Keratinocyte (primary cell): Measurements from ENCODE around the gene AGER. TPM values are rescaled to one million over a fixed set of nuclear protein-coding genes. Genes with fewer than 3 reads are reported as not detected.

Experiments used
- DNase-seq: peaks from one replicate; pipeline ENCODE4 v3.0.0-alpha.2; 2011; ENCODE audit warnings: low read depth, missing footprints, low spot score
- FAIRE-seq: peaks from 2 replicates; lab custom pipeline; 2011; peaks lifted over from hg19 to GRCh38; lab: Jason Lieb, UNC
- H2AFZ ChIP-seq: 2 replicates; pipeline ENCODE4 v1.6.0; 2012; ENCODE audit warnings: low read length, control low read depth, inconsistent platforms; ENCODE audit not compliant: control insufficient read depth
- H3K27ac ChIP-seq: 2 replicates; pipeline ENCODE4 v1.5.1; 2011; ENCODE audit warnings: low read length; ENCODE audit not compliant: control insufficient read depth, insufficient read depth
- H3K27me3 ChIP-seq: 3 replicates; pipeline ENCODE4 v1.6.0; 2011; ENCODE audit warnings: low read length; ENCODE audit not compliant: control insufficient read depth, insufficient read depth; ENCODE audit errors: extremely low read depth
- H3K36me3 ChIP-seq, 2 experiments: 2 replicates in 1 of 2; 3 replicates in 1 of 2; pipeline ENCODE4 v1.5.1; 2011; ENCODE audit warnings: low read length in 2 of 2, mild to moderate bottlenecking in 1 of 2; ENCODE audit not compliant: control insufficient read depth in 2 of 2, insufficient read depth in 2 of 2; ENCODE audit errors: extremely low read depth in 1 of 2
- H3K4me1 ChIP-seq: 3 replicates; pipeline ENCODE4 v1.5.1; 2011; ENCODE audit warnings: low read length; ENCODE audit not compliant: control insufficient read depth, insufficient read depth; ENCODE audit errors: extremely low read depth
- H3K4me2 ChIP-seq: 3 replicates; pipeline ENCODE4 v1.6.0; 2011; ENCODE audit warnings: low read depth, low read length; ENCODE audit not compliant: control insufficient read depth, insufficient read depth; ENCODE audit errors: extremely low read depth
- H3K4me3 ChIP-seq, 3 experiments: fragments of 200-600 bp in 1 of 3; sonication (generic) in 1 of 3; 2 replicates in 2 of 3; 3 replicates in 1 of 3; pipeline ENCODE4 v1.5.1; 2011 to 2016; ENCODE audit warnings: low read length in 3 of 3, mild to moderate bottlenecking in 3 of 3, control low read depth in 2 of 3, inconsistent platforms in 1 of 3, low read depth in 1 of 3, mixed read lengths in 1 of 3, mixed run types in 1 of 3, moderate library complexity in 1 of 3; ENCODE audit not compliant: control insufficient read depth in 2 of 3, insufficient read depth in 2 of 3; ENCODE audit errors: extremely low read depth in 1 of 3
- H3K79me2 ChIP-seq: 2 replicates; pipeline ENCODE4 v1.6.0; 2012; ENCODE audit warnings: low read length; ENCODE audit not compliant: control insufficient read depth, insufficient read depth
- H3K9ac ChIP-seq: 3 replicates; pipeline ENCODE4 v1.6.0; 2011; ENCODE audit warnings: low read length; ENCODE audit not compliant: control insufficient read depth, insufficient read depth; ENCODE audit errors: extremely low read depth
- H3K9me1 ChIP-seq: 3 replicates; pipeline ENCODE4 v1.6.0; 2011; ENCODE audit warnings: low read length; ENCODE audit not compliant: control insufficient read depth, insufficient read depth; ENCODE audit errors: extremely low read depth
- H3K9me3 ChIP-seq: 2 replicates; pipeline ENCODE4 v1.5.1; 2012; ENCODE audit warnings: low read depth, low read length; ENCODE audit not compliant: control insufficient read depth
- H4K20me1 ChIP-seq: 3 replicates; pipeline ENCODE4 v1.6.0; 2011; ENCODE audit warnings: low read length; ENCODE audit not compliant: control insufficient read depth, insufficient read depth; ENCODE audit errors: extremely low read depth
- CTCF ChIP-seq, 3 experiments: IDR thresholded peaks in 1 of 3; conservative IDR thresholded peaks in 1 of 3; optimal IDR thresholded peaks in 1 of 3; 2 replicates in 2 of 3; 3 replicates in 1 of 3; pipeline versions ENCODE3 to v1.5.1; 2011; ENCODE audit warnings: low read length in 3 of 3, mild to moderate bottlenecking in 3 of 3, moderate library complexity in 2 of 3, control low read depth in 1 of 3, inconsistent platforms in 1 of 3; ENCODE audit not compliant: insufficient read depth in 2 of 3; ENCODE audit errors: extremely low read depth in 1 of 3
- EZH2 ChIP-seq: IDR thresholded peaks from one replicate; pipeline ENCODE4 v1.6.1; 2012; ENCODE audit warnings: inconsistent platforms, mild to moderate bottlenecking, low read length, moderate library complexity
- dilution Hi-C: fragments of 300-500 bp; cut with MboI; formaldehyde crosslinking; loops from one replicate; pipeline ENCODE4 v1.7.0; 2020; ENCODE audit warnings: low sequenced_read_pairs; ENCODE audit not compliant: extremely low pct_ligation_motif_present
- polyA plus RNA-seq, 5 experiments: library from polyadenylated mRNA; depleted of rRNA in 3 of 5; stranded (reverse) in 3 of 5; stranded (forward) in 1 of 5; unstranded in 1 of 5; fragments of >200 nt; gene quantifications; 1 replicate in 1 of 5; 2 replicates in 3 of 5; 3 replicates in 1 of 5; pipeline versions ENCODE4 v1.2.1 to v1.2.3, GENCODE V29; 2011 to 2012; ENCODE audit warnings: missing spikeins in 2 of 5, low read depth in 1 of 5, low replicate concordance in 1 of 5

AGER gene
- polyA plus RNA-seq, 1 donor (not counting 4 experiments of a cell fraction or from before 2014, with no cell fraction given) = 2.4 TPM

GRCh38 chr6:32218167-32218566 is 34.1 kb upstream of the AGER start:
- no peak overlapping the region for H2AFZ ChIP-seq
- H3K4me3 ChIP-seq = no peak overlapping the region
- H3K4me2 ChIP-seq = no peak overlapping the region
- FAIRE-seq (no peak), DNase-seq (no peak)
- dilution Hi-C loops = no loop called here
- no peaks in the 10 kb centered on the region for H3K79me2 ChIP-seq
- no peaks in the 10 kb centered on the region for H3K9me3 ChIP-seq
- no peaks in the 10 kb centered on the region for H3K9me1 ChIP-seq
- peaks cover 19% of the 10 kb centered on the region for H3K27me3 ChIP-seq
- TF ChIP-seq EZH2 (no peak), CTCF (optimal IDR thresholded peaks at IDR 0.05 in 1 of 3, IDR thresholded peaks at IDR 0.05 in 1 of 3, conservative IDR thresholded peaks at IDR 0.05 in 1 of 3; ENCODE audit: extremely low read depth in 1 of 3, insufficient read depth in 2 of 3, low read length in 3 of 3) (no peak)
- no peak overlapping the region for H3K9ac ChIP-seq
- peaks cover 4% of the 10 kb centered on the region for H3K4me1 ChIP-seq
- no peak overlapping the region for H3K27ac ChIP-seq
- no peaks in the 10 kb centered on the region for H4K20me1 ChIP-seq
- no peaks in the 10 kb centered on the region for H3K36me3 ChIP-seq

- H3K9me3 ChIP-seq = no peaks in the 10 kb centered on the region
- H3K9ac ChIP-seq = no peak overlapping the region
- H3K4me2 ChIP-seq = no peak overlapping the region
- H3K27me3 ChIP-seq = peaks cover 16% of the 10 kb centered on the region
- no peaks in the 10 kb centered on the region for H3K36me3 ChIP-seq
- no peak overlapping the region for H3K27ac ChIP-seq
- no peak overlapping the region for H2AFZ ChIP-seq
- no peaks in the 10 kb centered on the region for H3K9me1 ChIP-seq
- H3K4me3 ChIP-seq = no peak overlapping the region
- DNase-seq (no peak), FAIRE-seq (no peak)
- TF ChIP-seq EZH2 (no peak), CTCF (optimal IDR thresholded peaks at IDR 0.05 in 1 of 3, IDR thresholded peaks at IDR 0.05 in 1 of 3, conservative IDR thresholded peaks at IDR 0.05 in 1 of 3; ENCODE audit: extremely low read depth in 1 of 3, insufficient read depth in 2 of 3, low read length in 3 of 3) (no peak)
- no peaks in the 10 kb centered on the region for H3K4me1 ChIP-seq
- no peaks in the 10 kb centered on the region for H3K79me2 ChIP-seq
- H4K20me1 ChIP-seq = no peaks in the 10 kb centered on the region
- dilution Hi-C loops = no loop called here
These were observed 32.9 kb upstream of the AGER start for GRCh38 chr6:32216998-32217397.
